Vein endothelial cell (primary cell): Measurements from ENCODE around the gene PDCD2L. TPM values are rescaled to one million over a fixed set of nuclear protein-coding genes. Genes with fewer than 3 reads are reported as not detected.

Source experiments
- total RNA-seq: library from RNA; depleted of rRNA; stranded (reverse); fragments of >200 nt; gene quantifications from 2 replicates; pipeline ENCODE4 v1.2.3, GENCODE V29; 2012

Gene PDCD2L
- 16.4 and 19.9 TPM in 2 replicates for total RNA-seq

GRCh38 chr19:34404109-34404909, at the start of gene PDCD2L:
Gene PDCD2L, plus strand, starts transcription at chr19:34404399. Its CDS starts 32 bp downstream, at chr19:34404431.

DNA sequence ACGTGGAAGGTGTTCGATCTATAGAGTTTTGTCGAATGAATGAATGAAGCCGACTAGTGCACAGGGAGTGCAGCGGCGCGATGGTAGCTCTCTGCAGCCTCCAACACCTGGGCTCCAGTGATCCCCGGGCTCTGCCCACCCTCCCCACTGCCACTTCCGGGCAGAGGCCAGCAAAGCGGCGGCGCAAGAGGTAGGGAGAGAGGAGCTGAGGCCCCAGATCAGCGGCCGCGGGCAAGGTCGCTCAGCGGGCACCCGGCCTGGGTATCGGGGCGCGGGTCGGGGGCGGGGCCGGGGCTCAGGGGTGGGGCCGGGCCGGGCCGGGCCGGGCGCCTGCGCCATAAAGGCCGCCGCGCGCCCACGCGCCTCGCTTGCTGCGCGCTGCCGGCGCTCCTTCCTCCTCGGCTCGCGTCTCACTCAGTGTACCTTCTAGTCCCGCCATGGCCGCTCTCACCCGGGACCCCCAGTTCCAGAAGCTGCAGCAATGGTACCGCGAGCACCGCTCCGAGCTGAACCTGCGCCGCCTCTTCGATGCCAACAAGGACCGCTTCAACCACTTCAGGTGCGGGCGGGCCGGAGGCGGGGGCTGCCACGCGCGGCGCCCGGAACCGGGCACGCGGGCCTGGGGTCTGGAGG, 39.3 kb upstream of the PDCD2L start, which contains the start of gene GPI:
Gene GPI, plus strand, starts transcription at position 367 of the 633 bp plus-strand sequence. Its CDS starts 71 bp downstream, at position 438.

Other genes starting within 250 kb of the PDCD2L start
- gene LSM14A, start 231.9 kb upstream of the PDCD2L start, total RNA-seq, result 102 and 107 TPM in 2 replicates
- 63.7 and 74.4 TPM in 2 replicates for gene GARRE1, start 149.8 kb upstream of the PDCD2L start, total RNA-seq
- 207 and 226 TPM in 2 replicates for gene GPI, start 39.2 kb upstream of the PDCD2L start, total RNA-seq
- 91.5 and 116 TPM in 2 replicates for gene UBA2, start 24.0 kb downstream of the PDCD2L start, total RNA-seq
- 29.9 and 41.5 TPM in 2 replicates for gene WTIP, start 77.4 kb downstream of the PDCD2L start, total RNA-seq